HG03521 (cell line): ENCODE results near the gene NTN5.
"Not testable (repeated sequence)": the region's sequence is repeated elsewhere in the genome, so short reads cannot be mapped to it uniquely, and the experiment has no call there.

ENCODE experiments used
- ATAC-seq: cut with Tn5 transposase; IDR thresholded peaks from one replicate; pipeline ENCODE4 v1.9.1; 2021; ENCODE audit warnings: mild to moderate bottlenecking, moderate library complexity; ENCODE audit not compliant: unreplicated experiment

The NTN5 gene

GRCh38 chr19:48698046-48698445 is 25.2 kb upstream of the NTN5 start:
- ATAC-seq: no peak

- ATAC-seq: no peak
Measured at GRCh38 chr19:48696353-48697010, 23.7 kb upstream of the NTN5 start.

- no peak for ATAC-seq
Measured at GRCh38 chr19:48695743-48696352, 23.0 kb upstream of the NTN5 start, which contains the start of gene FUT2. FUT2 (plus strand) TSS chr19:48695971; CDS start chr19:48702957, 6,986 bp downstream.

GRCh38 chr19:48693629-48694028 is 20.8 kb upstream of the NTN5 start:
- not testable (repeated sequence) for ATAC-seq

- ATAC-seq: no peak
Measured at GRCh38 chr19:48689449-48689848, 16.6 kb upstream of the NTN5 start.

GRCh38 chr19:48687776-48688175 is 15.0 kb upstream of the NTN5 start:
- no peak for ATAC-seq

- not testable (repeated sequence) for ATAC-seq
Measured at GRCh38 chr19:48686637-48687036, 13.8 kb upstream of the NTN5 start.

- ATAC-seq: no peak
Measured at GRCh38 chr19:48686088-48686487, 13.3 kb upstream of the NTN5 start.

- no peak for ATAC-seq
Measured at GRCh38 chr19:48685583-48685982, 12.8 kb upstream of the NTN5 start.

GRCh38 chr19:48683349-48683748 is 10.5 kb upstream of the NTN5 start:
- ATAC-seq: no peak

- no peak for ATAC-seq
Measured at GRCh38 chr19:48681127-48681470, 8.3 kb upstream of the NTN5 start.

GRCh38 chr19:48680436-48681126 is 7.8 kb upstream of the NTN5 start:
- ATAC-seq: no peak

- not testable (repeated sequence) for ATAC-seq
Measured at GRCh38 chr19:48680006-48680405, 7.2 kb upstream of the NTN5 start.

- no peak for ATAC-seq
Measured at GRCh38 chr19:48678201-48678600, 5.4 kb upstream of the NTN5 start.

- no peak for ATAC-seq
Measured at GRCh38 chr19:48676887-48677286, 4.1 kb upstream of the NTN5 start.

GRCh38 chr19:48676487-48676886 is 3.7 kb upstream of the NTN5 start:
- ATAC-seq: no peak

- no peak for ATAC-seq
Measured at GRCh38 chr19:48674921-48675824, 2.4 kb upstream of the NTN5 start.

- no peak for ATAC-seq
Measured at GRCh38 chr19:48674216-48674809, 1.5 kb upstream of the NTN5 start.

- no peak for ATAC-seq
Measured at GRCh38 chr19:48673436-48674100, 751 bp upstream of the NTN5 start.

GRCh38 chr19:48671446-48671995 is 1.3 kb downstream of the NTN5 start:
- no peak for ATAC-seq
